GM12872 (cell line): ENCODE measurements around the gene LRRC55.

Source experiments
- TF ChIP-seq, protein P1 (sequence below): IDR thresholded peaks from 3 replicates; pipeline ENCODE4 v1.5.1; 2011; ENCODE audit warnings: low read depth, mild to moderate bottlenecking, low read length, moderate library complexity; ENCODE audit not compliant: insufficient read depth

The LRRC55 gene

DNA sequence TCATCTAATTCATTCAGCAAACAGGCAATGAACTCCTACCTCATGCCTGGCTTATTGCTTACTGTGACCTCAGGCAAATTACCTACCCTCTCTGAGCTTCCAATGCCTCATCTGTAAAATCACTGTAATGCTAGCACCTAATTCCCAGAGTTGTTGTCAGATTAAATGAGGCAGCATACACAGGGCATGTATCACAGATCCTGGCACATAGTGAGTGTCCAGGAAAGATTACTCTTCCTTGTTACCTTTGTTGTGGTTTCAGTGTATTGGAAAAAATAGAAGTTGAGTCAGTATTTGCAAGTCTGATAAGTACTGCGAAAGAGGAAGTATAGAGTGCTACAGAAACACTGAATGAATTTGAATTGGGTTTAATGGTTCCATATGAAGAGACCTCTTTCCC is 26.4 kb upstream of the LRRC55 start:
- TF ChIP-seq, protein P1, sequence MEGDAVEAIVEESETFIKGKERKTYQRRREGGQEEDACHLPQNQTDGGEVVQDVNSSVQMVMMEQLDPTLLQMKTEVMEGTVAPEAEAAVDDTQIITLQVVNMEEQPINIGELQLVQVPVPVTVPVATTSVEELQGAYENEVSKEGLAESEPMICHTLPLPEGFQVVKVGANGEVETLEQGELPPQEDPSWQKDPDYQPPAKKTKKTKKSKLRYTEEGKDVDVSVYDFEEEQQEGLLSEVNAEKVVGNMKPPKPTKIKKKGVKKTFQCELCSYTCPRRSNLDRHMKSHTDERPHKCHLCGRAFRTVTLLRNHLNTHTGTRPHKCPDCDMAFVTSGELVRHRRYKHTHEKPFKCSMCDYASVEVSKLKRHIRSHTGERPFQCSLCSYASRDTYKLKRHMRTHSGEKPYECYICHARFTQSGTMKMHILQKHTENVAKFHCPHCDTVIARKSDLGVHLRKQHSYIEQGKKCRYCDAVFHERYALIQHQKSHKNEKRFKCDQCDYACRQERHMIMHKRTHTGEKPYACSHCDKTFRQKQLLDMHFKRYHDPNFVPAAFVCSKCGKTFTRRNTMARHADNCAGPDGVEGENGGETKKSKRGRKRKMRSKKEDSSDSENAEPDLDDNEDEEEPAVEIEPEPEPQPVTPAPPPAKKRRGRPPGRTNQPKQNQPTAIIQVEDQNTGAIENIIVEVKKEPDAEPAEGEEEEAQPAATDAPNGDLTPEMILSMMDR, result no peak

DNA sequence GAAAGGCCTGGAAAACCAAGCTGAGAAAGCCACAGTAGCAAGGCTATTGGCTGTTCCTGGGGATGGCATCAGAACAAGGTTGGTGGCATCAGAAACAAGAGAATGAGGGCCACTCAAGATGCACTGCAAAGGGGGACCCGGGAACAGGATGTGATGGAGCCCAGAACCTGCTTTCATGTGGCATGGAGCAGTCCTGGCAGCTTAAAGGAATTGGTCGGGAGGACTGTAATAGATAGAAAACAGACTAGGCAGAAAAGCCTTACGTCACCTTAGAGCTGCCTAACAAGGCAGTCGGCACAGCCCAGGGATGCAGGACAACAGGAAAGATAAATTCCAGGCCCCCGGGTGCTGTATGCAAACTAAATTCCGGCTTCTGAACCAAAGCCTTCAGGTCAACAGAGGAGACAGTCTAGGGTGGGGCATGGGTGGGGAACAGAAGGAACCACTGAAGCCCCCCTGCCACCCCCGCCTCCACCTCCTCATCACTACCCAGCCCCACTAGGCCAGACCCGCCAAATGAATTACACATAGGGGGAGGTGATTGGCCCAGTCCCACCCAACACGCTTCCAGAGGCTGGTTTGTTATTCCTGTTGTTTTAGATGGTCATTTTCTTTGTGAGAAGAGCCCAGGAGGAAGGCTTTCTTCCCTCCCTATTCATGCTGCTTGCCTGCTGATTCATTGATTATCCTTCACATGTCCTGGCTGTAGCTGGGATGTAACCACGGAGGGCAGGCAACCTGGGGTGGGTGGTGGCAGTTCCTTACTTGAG is 25.7 kb upstream of the LRRC55 start:
- TF ChIP-seq, protein P1, result no peak

DNA sequence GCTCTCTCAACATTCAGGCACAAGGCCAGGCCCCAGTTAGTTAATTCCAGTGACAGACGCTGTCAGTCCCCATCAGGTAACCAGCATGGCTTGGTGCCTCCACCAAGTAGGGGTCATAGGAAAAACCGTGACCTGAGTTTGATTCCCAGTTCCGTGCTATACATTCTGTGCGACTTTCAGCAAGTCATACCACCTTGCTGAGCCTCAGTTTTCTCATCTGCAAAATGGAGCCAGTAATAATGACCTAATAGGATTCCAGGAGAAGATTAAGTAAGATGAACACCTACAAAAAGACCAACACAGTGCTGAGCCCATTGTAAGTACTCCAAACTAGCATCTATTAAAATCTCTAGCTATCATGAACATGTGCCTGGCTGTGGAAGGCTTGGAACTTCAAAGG is 24.8 kb upstream of the LRRC55 start:
- TF ChIP-seq, protein P1, result no peak

DNA sequence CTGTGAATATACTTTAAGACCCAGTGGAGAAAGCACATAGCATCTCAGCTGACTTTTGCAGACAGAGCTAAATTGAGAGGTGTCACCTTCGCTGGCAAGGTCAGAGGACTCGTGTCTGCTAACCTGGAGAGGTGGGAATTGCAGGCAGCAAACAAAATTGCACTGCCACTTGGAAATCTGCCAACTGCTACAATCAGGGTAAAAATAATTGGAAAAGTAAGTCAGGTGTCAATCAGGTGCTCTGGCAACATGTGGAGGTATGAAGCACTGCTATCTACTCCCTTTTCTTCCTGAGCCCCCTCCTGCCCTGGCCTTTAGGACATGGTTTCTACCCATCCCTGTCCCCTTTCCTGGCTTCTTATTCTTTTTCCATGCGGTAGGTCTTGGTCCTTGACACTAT is 24.1 kb upstream of the LRRC55 start:
- TF ChIP-seq, protein P1, result no peak

DNA sequence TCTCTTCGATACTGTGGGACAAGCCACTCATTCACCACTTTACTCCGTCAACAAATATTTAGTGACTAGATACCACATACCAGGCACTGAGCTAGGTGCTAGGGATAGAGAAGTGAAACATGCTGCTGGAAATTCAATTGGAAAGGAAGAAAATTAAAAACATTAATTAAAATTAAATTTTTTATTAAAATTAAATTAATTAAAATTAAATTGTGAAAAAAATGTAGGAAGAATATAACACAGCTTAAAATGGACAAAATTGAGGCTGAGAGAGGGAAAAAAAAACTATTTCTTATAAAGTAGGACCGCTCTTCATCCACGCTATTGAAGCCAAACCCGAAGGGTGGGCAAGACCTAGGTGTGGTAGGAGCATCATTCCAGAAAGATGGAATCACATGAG is 23.6 kb upstream of the LRRC55 start:
- TF ChIP-seq, protein P1, result no peak

DNA sequence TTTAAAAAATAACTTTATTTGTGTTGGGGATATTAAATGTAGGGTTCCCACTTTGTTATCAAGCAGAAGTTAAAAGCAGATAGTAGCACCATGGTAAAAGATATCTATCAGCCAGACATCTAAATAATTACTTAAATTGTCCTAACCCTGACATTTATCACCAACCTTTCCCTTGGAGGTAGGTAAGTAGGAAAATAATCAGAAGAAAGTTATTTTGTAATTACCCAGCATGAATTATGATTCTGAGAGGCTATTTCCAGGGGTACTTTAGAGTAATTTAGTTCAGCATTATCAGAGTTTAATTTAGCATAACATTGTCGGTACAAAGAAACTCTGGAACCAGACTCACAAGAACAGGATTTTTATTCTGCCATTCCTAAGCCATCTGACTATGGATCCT is 23.2 kb upstream of the LRRC55 start:
- TF ChIP-seq, protein P1, result no peak

DNA sequence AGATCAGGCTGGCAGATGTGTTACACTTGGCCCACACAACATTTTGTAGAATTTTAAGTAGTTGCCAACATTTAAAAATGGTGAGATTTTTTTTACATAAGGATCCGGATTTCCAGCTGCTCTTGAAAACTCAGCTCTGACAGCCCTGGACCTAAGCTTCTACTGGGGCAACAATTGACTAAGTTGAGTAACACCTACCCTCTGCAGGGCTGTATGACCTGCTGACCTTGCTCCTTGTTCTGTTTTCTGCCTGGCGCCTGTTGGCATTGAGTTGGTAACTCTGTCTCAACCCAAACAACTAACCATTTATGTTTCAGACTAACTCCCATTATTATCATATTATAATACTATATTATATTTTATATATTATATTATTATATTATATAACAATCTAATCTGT is 21.1 kb upstream of the LRRC55 start:
- TF ChIP-seq, protein P1, result no peak

DNA sequence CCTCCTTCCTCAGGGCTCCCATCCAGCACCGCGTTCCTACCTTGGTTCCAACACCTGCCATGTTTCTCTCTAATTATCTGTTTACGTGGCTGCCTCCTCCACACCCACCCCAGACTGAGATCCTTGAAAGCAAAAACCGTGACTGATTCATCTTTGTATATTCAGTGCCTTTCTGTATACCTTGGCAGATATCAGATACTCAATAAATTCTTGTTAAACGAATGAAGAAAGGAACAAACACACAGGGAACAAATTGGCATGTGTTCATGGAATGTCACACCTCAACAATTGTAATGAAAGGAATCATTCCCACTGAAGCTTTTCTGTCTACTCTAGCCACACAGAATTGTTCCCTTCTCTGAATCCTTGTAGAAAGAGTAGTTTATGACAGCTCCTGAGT is 20.4 kb upstream of the LRRC55 start:
- TF ChIP-seq, protein P1, result no peak
